ENCODE measurements around the gene ZNF516. TPM values are rescaled to one million over a fixed set of nuclear protein-coding genes. Genes with fewer than 3 reads are reported as not detected.
A peak's percentile ranks its signal among the peaks of the same experiment; 100 is the strongest.

Gene ZNF516
- total RNA-seq, 1 donor from 2014 or later = 21.6 TPM

- H3K9me3 ChIP-seq = no peaks in the 10 kb centered on the region
- no peaks in the 10 kb centered on the region for H3K4me1 ChIP-seq
- no peak overlapping the region for H3K27ac ChIP-seq
- no peak for DNase-seq (ENCODE audit: low spot score in 2 of 2)
- no peak for TF ChIP-seq CTCF (IDR thresholded peaks at IDR 0.05)
- H3K4me3 ChIP-seq = no peak overlapping the region
- H3K27me3 ChIP-seq = no peaks in the 10 kb centered on the region
- intact Hi-C loops (cut with DNase I) = no loop called here
- no peaks in the 10 kb centered on the region for H3K36me3 ChIP-seq
These were observed 11.4 kb upstream of the ZNF516 start for GRCh38 chr18:76506395-76506794.

GRCh38 chr18:76505614-76506013 is 10.6 kb upstream of the ZNF516 start:
- no peak for TF ChIP-seq CTCF (IDR thresholded peaks at IDR 0.05)
- Histone ChIP-seq H3K4me3 (no peak overlapping the region), H3K27me3 (no peaks in the 10 kb centered on the region), H3K36me3 (no peaks in the 10 kb centered on the region), H3K4me1 (no peaks in the 10 kb centered on the region), H3K27ac (no peak overlapping the region), H3K9me3 (no peaks in the 10 kb centered on the region)
- intact Hi-C loops (cut with DNase I) = no loop called here
- no peak for DNase-seq (ENCODE audit: low spot score in 2 of 2)

- no peak for TF ChIP-seq CTCF (IDR thresholded peaks at IDR 0.05)
- Histone ChIP-seq H3K36me3 (no peaks in the 10 kb centered on the region), H3K4me1 (no peaks in the 10 kb centered on the region), H3K27ac (no peak overlapping the region), H3K4me3 (no peak overlapping the region), H3K9me3 (no peaks in the 10 kb centered on the region), H3K27me3 (no peaks in the 10 kb centered on the region)
- DNase-seq (ENCODE audit: low spot score in 2 of 2) = no peak
- intact Hi-C loops (cut with DNase I) = no loop called here
These were observed 9.7 kb upstream of the ZNF516 start for GRCh38 chr18:76504749-76505148.

- H3K4me3 ChIP-seq = no peak overlapping the region
These were observed 8.8 kb upstream of the ZNF516 start for GRCh38 chr18:76503649-76504386.

GRCh38 chr18:76502551-76502950 is 7.5 kb upstream of the ZNF516 start:
- DNase-seq (ENCODE audit: low spot score in 2 of 2) = no peak
- Histone ChIP-seq H3K9me3 (no peaks in the 10 kb centered on the region), H3K27me3 (no peaks in the 10 kb centered on the region), H3K4me3 (no peak overlapping the region), H3K36me3 (no peaks in the 10 kb centered on the region), H3K4me1 (no peaks in the 10 kb centered on the region), H3K27ac (no peak overlapping the region)
- intact Hi-C loops (cut with DNase I) = no loop called here
- no peak for TF ChIP-seq CTCF (IDR thresholded peaks at IDR 0.05)

More at GRCh38 chr18:76503649-76504386, 8.8 kb upstream of the ZNF516 start:
- Histone ChIP-seq H3K27ac (peak overlapping the region in 1 of 2 donors; percentile 8), H3K36me3 (no peaks in the 10 kb centered on the region), H3K9me3 (no peaks in the 10 kb centered on the region), H3K4me1 (no peaks in the 10 kb centered on the region), H3K27me3 (no peaks in the 10 kb centered on the region)
- intact Hi-C loops (cut with DNase I) = no loop called here
- no peak for TF ChIP-seq CTCF (IDR thresholded peaks at IDR 0.05)
- no peak for DNase-seq (ENCODE audit: low spot score in 2 of 2)

Data from ascending aorta (tissue), 2 donors.